ENCODE measurements around the gene ESRRB. TPM values are rescaled to one million over a fixed set of nuclear protein-coding genes. Genes with fewer than 3 reads are reported as not detected.

Gene ESRRB
- total and polyA plus RNA-seq, 2 donors, result 0.04 TPM; not detected in 1

DNA sequence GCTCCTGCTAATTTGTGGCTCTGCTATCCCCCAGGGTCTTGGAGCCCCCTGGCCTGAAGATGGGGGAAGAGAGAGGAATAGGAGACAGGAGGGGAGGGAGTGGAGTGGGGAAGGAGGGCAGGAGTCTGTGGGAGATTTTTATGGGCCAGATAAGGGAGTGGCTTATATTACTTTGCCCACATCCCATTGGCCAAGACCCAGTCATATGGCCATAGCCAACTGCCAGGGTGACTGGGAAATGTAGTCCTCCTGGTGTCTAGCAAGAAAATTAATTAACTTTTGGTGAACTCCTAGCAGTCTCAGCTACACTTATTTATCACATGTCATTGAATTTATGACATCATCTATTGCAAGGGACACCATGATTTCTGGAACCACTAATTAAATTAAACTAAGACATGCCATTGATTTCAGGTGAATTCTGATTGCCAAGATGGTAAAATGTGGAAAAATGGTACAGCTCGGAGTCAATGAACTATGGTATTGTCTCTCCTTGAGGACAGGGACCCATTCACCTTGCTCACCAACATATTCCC, 50.3 kb downstream of the ESRRB start:
- 79% methylated on average over 1 of the region's 1 CpG for WGBS
- no peak for DNase-seq (ENCODE audit: extremely low spot score)
- H3K4me1 ChIP-seq (ENCODE audit: insufficient read depth), result no peaks in the 10 kb centered on the region
- H3K27ac ChIP-seq (ENCODE audit: low read depth), result no peak overlapping the region
- no peak overlapping the region for H3K4me3 ChIP-seq (ENCODE audit: low read depth, low read length)
- H3K36me3 ChIP-seq (ENCODE audit: insufficient read depth), result no peaks in the 10 kb centered on the region

DNA sequence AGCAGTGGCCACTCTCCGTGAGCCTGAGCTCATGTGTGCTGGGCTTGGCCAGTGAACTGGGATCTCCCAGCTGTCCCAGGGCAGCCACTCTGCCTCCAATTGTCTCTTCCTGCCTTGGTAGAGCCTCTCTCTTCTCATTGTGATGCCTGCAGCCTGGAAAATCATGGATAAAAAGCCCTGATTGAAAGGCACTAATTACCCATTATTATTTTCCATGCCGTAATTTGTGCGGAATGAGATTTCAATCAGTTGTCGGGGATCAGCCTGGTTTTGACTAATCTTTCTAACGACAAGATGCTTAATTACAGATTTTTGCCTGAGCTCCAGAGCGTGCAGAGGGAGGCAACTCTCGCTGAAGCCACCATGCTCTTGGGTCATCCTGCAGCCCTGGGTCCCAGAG, 52.7 kb downstream of the ESRRB start:
- H3K36me3 ChIP-seq (ENCODE audit: insufficient read depth), result no peaks in the 10 kb centered on the region
- DNase-seq (ENCODE audit: extremely low spot score), result no peak
- no peak overlapping the region for H3K27ac ChIP-seq (ENCODE audit: low read depth)
- H3K4me3 ChIP-seq (ENCODE audit: low read depth, low read length), result no peak overlapping the region
- no peaks in the 10 kb centered on the region for H3K4me1 ChIP-seq (ENCODE audit: insufficient read depth)
- 78% methylated on average over 7 of the region's 7 CpGs for WGBS

DNA sequence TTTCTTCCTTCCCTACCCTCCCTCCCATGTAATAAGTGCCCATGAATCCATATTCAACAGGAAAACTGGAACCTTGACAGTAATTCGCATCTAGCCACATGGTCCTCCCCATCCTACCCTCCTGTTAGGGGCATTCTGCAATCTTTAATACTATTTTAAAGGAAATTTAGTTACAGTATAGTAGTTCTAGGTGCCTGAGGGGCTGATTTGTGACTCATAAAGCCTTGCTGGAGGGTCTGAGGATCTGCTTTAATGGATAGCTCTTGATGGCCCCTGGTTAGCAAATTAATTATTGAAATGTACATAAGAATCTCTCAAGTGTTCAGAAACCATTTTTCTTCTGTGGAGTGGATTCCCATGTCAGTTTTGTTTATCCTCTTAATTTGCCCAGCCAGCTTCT, 54.1 kb downstream of the ESRRB start:
- no peaks in the 10 kb centered on the region for H3K4me1 ChIP-seq (ENCODE audit: insufficient read depth)
- no peak overlapping the region for H3K27ac ChIP-seq (ENCODE audit: low read depth)
- DNase-seq (ENCODE audit: extremely low spot score), result no peak
- 93% methylated on average over 1 of the region's 1 CpG for WGBS
- H3K4me3 ChIP-seq (ENCODE audit: low read depth, low read length), result no peak overlapping the region
- no peaks in the 10 kb centered on the region for H3K36me3 ChIP-seq (ENCODE audit: insufficient read depth)

GRCh38 chr14:76430475-76430980, 54.6 kb downstream of the ESRRB start:
- no peaks in the 10 kb centered on the region for H3K4me1 ChIP-seq (ENCODE audit: insufficient read depth)
- 78% methylated on average over 4 of the region's 4 CpGs for WGBS
- H3K27ac ChIP-seq (ENCODE audit: low read depth), result no peak overlapping the region
- no peak overlapping the region for H3K4me3 ChIP-seq (ENCODE audit: low read depth, low read length)
- no peaks in the 10 kb centered on the region for H3K36me3 ChIP-seq (ENCODE audit: insufficient read depth)
- DNase-seq (ENCODE audit: extremely low spot score), result no peak

DNA sequence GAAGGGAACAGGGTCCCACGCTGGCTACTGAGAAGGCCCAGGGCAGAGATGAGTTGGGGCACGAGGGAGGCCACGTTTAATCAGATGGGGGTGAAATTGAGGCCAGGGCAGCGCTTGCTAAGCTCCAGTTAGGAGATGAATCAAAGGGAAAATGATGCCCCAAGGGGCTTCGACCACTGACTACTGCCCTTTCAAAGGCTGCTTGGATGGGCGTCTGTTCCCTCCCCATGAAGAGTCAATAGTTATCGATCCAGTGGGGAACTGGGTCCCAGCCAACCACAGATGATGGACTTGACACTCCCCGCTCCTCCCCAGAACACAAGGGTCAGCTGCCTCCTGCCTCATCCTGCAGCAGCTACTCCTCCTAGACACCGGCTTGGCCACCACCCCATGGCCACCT, 55.6 kb downstream of the ESRRB start:
- WGBS, result 77% methylated on average over 9 of the region's 9 CpGs
- Histone ChIP-seq H3K36me3 (ENCODE audit: insufficient read depth) (no peaks in the 10 kb centered on the region), H3K4me1 (ENCODE audit: insufficient read depth) (no peaks in the 10 kb centered on the region), H3K4me3 (ENCODE audit: low read depth, low read length) (no peak overlapping the region), H3K27ac (ENCODE audit: low read depth) (no peak overlapping the region)
- no peak for DNase-seq (ENCODE audit: extremely low spot score)

DNA sequence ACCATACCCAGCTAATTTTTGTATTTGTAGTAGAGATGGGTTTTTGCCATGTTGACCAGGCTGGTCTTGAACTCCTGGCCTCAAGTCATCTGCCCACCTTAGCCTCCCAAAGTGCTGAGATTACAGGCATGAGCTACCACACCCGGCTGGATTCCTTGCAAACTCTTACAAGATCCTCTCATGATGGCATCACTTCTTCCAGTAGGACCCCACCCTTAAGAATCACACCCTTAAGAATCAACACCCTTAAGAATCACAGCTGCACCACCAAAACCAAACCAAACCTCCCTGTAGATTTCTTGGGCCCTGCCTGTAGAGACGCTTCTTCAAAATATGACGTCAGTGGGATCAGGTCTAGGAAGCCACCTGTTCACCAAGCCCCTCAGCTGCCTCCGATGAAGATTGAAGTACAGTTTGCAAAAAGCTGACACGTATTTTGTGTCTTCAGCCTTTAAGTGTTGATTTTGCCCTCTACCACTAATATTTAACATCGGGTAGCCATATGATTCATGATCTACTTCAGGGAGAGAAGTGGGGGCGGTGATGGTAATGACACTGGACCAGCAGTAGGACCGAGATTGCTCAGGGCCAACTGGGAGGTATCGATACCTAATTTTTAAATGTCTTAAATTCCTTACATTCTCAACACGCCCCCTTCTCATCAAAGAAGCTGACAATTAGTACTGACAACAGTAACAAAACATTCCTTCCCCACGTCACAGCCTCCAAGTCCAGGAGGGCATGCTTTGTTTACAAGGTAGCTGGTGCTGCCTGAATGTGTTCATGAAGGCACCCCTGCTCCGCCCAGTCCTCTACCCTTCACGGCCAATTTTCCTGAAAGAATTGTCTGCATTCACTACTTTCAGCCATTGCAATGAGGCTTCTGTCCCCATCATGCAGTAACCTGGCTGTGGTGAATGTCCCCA, 57.2 kb downstream of the ESRRB start:
- H3K4me1 ChIP-seq (ENCODE audit: insufficient read depth), result no peaks in the 10 kb centered on the region
- DNase-seq (ENCODE audit: extremely low spot score), result no peak
- WGBS, result 71% methylated on average over 13 of the region's 13 CpGs
- no peak overlapping the region for H3K27ac ChIP-seq (ENCODE audit: low read depth)
- H3K36me3 ChIP-seq (ENCODE audit: insufficient read depth), result no peaks in the 10 kb centered on the region
- H3K4me3 ChIP-seq (ENCODE audit: low read depth, low read length), result no peak overlapping the region

DNA sequence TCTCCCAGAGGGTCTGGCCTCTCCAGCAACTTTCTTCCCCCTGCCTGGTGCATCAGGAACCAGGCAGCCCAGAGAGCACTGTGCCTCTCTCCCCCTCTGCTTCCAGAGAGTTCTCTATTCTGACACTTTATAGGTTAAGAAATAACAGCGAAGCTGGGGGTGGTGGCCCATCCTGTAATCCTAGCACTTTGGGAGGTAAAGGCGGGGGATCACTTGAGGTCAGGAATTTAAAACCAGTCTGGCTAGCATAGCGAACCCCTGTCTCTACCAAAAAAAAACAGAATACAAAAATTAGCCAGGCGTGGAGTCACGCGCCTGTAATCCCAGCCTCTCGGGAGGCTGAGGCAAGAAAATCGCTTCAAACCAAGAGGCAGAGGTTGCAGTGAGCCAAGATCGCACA, 58.3 kb downstream of the ESRRB start:
- 66% methylated on average over 9 of the region's 9 CpGs for WGBS
- no peak for DNase-seq (ENCODE audit: extremely low spot score)

GRCh38 chr14:76439237-76439775, 63.4 kb downstream of the ESRRB start:
- Histone ChIP-seq H3K27ac (ENCODE audit: low read depth) (no peak overlapping the region), H3K36me3 (ENCODE audit: insufficient read depth) (no peaks in the 10 kb centered on the region), H3K4me1 (ENCODE audit: insufficient read depth) (no peaks in the 10 kb centered on the region), H3K4me3 (ENCODE audit: low read depth, low read length) (no peak overlapping the region)
- no peak for DNase-seq (ENCODE audit: extremely low spot score)
- 94% methylated on average over 33 of the region's 33 CpGs for WGBS

More for the DNA sequence above, 58.3 kb downstream of the ESRRB start:
- H3K27ac ChIP-seq (ENCODE audit: low read depth), result no peak overlapping the region
- no peak overlapping the region for H3K4me3 ChIP-seq (ENCODE audit: low read depth, low read length)
- no peaks in the 10 kb centered on the region for H3K4me1 ChIP-seq (ENCODE audit: insufficient read depth)
- no peaks in the 10 kb centered on the region for H3K36me3 ChIP-seq (ENCODE audit: insufficient read depth)

DNA sequence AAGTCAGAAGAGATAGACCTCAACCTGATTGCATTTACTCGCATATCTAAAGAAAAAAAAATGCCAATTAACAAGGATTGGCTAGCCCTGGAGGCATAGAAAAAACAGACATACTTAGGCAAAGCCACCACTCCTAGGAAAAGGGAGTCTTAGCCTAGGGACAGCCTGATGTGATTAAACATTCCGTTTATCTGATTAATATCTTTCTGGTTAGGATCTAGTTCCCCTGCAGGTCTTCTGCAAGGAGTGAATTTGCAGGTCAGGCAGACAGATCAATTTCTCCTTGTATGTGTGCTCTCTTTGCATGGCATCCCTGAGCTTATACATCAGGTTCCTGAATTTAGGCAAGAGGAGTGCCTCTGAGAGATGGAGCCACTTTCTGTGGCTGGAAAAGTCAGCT, 70.5 kb downstream of the ESRRB start:
- Histone ChIP-seq H3K4me1 (ENCODE audit: insufficient read depth) (no peaks in the 10 kb centered on the region), H3K27ac (ENCODE audit: low read depth) (no peak overlapping the region), H3K4me3 (ENCODE audit: low read depth, low read length) (no peak overlapping the region), H3K36me3 (ENCODE audit: insufficient read depth) (no peaks in the 10 kb centered on the region)
- 68% methylated on average over 2 of the region's 2 CpGs for WGBS
- DNase-seq (ENCODE audit: extremely low spot score), result no peak

- Histone ChIP-seq H3K4me3 (ENCODE audit: low read depth, low read length) (no peak overlapping the region), H3K4me1 (ENCODE audit: insufficient read depth) (no peaks in the 10 kb centered on the region), H3K36me3 (ENCODE audit: insufficient read depth) (no peaks in the 10 kb centered on the region), H3K27ac (ENCODE audit: low read depth) (no peak overlapping the region)
- DNase-seq (ENCODE audit: extremely low spot score), result no peak
- 64% methylated on average over 7 of the region's 7 CpGs for WGBS
These were observed 71.0 kb downstream of the ESRRB start for GRCh38 chr14:76446921-76447320.

- Histone ChIP-seq H3K4me3 (ENCODE audit: low read depth, low read length) (no peak overlapping the region), H3K27ac (ENCODE audit: low read depth) (no peak overlapping the region), H3K36me3 (ENCODE audit: insufficient read depth) (no peaks in the 10 kb centered on the region), H3K4me1 (ENCODE audit: insufficient read depth) (no peaks in the 10 kb centered on the region)
- 80% methylated on average over 4 of the region's 4 CpGs for whole genome bisulfite sequencing
- DNase-seq (ENCODE audit: extremely low spot score), result no peak
These were observed 74.5 kb downstream of the ESRRB start for GRCh38 chr14:76450476-76450875.

- no peak for DNase-seq (ENCODE audit: extremely low spot score)
- Histone ChIP-seq H3K36me3 (ENCODE audit: insufficient read depth) (no peaks in the 10 kb centered on the region), H3K4me1 (ENCODE audit: insufficient read depth) (no peaks in the 10 kb centered on the region), H3K4me3 (ENCODE audit: low read depth, low read length) (no peak overlapping the region), H3K27ac (ENCODE audit: low read depth) (no peak overlapping the region)
- WGBS, result 50% methylated on average over 2 of the region's 2 CpGs
These were observed 80.3 kb downstream of the ESRRB start for GRCh38 chr14:76456200-76456599.

- 64% methylated on average over 9 of the region's 9 CpGs for WGBS
- Histone ChIP-seq H3K27ac (ENCODE audit: low read depth) (no peak overlapping the region), H3K36me3 (ENCODE audit: insufficient read depth) (no peaks in the 10 kb centered on the region), H3K4me1 (ENCODE audit: insufficient read depth) (no peaks in the 10 kb centered on the region), H3K4me3 (ENCODE audit: low read depth, low read length) (no peak overlapping the region)
- no peak for DNase-seq (ENCODE audit: extremely low spot score)
These were observed 81.1 kb downstream of the ESRRB start for GRCh38 chr14:76456891-76457586.

Measured in urinary bladder (tissue), 4 donors.